HFFc6 (cell line): ENCODE measurements around the gene NPAS3. TPM values are rescaled to one million over a fixed set of nuclear protein-coding genes. Genes with fewer than 3 reads are reported as not detected.
A peak's percentile ranks its signal among the peaks of the same experiment; 100 is the strongest.

Experiments used
- DNase-seq: peaks from one replicate; pipeline ENCODE4 v3.0.0-alpha.2; 2018
- H3K27ac Mint-ChIP-seq: 2 replicates; pipeline ENCODE4 v1.8.0; 2020; ENCODE audit warnings: mild to moderate bottlenecking, mixed read lengths
- H3K27me3 Mint-ChIP-seq: 2 replicates; pipeline ENCODE4 v1.8.0; 2021; ENCODE audit warnings: mild to moderate bottlenecking, moderate library complexity, mixed read lengths; ENCODE audit not compliant: insufficient read depth
- H3K36me3 Mint-ChIP-seq: 2 replicates; pipeline ENCODE4 v1.8.0; 2021; ENCODE audit warnings: low read depth, mixed read lengths
- H3K4me1 Mint-ChIP-seq: 2 replicates; pipeline ENCODE4 v1.8.0; 2020; ENCODE audit warnings: low read depth, mixed read lengths
- H3K4me3 Mint-ChIP-seq: 2 replicates; pipeline ENCODE4 v1.8.0; 2020; ENCODE audit warnings: mild to moderate bottlenecking, moderate library complexity, mixed read lengths
- H3K9me3 Mint-ChIP-seq: 2 replicates; pipeline ENCODE4 v1.8.0; 2020; ENCODE audit warnings: mild to moderate bottlenecking, mixed read lengths
- total RNA-seq, 6 experiments: library from RNA; stranded (reverse); fragmentation: NEBNext Ultra II Directional; extraction: Animal tissue kit (Norgen Biotek cat#: 25700); gene quantifications; 2 replicates in 1 of 6; 3 replicates in 5 of 6; pipeline ENCODE4 v1.2.3, GENCODE V29; 2021
- TF ChIP-seq, protein P1 (sequence below): fragments of 200-600 bp; sonication (generic); IDR thresholded peaks from 2 replicates; pipeline ENCODE4 v1.5.0; 2021; ENCODE audit warnings: antibody characterized with exemption, mild to moderate bottlenecking

The NPAS3 gene
- total RNA-seq, 6 experiments from 2014 or later = not detected

DNA sequence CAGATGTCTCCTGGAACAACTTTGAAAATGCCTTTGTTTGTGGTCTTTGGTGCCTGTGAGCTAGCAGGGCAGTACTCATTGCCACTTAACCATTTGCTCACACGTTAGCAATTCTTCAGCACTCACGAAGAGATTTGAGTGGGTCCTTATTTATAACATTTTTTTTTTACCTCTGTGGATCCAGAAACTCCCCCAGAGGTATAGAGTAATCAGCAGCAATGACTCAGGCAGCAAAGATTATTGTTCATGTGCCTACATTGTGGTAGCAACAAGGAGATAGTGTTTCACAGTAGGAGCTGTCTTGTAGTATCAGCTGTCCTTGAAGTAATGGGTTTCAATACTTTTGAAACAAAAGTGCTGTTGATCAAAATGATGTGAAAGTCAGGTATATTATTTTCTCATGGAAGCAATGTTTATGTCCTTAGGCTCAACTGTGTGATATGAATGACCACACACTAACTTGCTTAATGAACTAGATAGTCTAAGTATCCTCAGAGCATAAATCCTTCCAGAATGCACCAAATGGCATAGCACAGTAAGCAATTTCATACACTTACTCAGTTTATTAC, 708.1 kb downstream of the NPAS3 start:
- peak; percentile 66 for DNase-seq
- no peaks in the 10 kb centered on the region; the same call in 1 of the 2 replicates for H3K9me3 Mint-ChIP-seq
- no peak overlapping the region; the same call in 1 of the 2 replicates for H3K4me3 Mint-ChIP-seq
- peaks cover 4% of the 10 kb centered on the region; the same call in 1 of the 2 replicates for H3K36me3 Mint-ChIP-seq
- no peaks in the 10 kb centered on the region for H3K27me3 Mint-ChIP-seq
- TF ChIP-seq, protein P1, sequence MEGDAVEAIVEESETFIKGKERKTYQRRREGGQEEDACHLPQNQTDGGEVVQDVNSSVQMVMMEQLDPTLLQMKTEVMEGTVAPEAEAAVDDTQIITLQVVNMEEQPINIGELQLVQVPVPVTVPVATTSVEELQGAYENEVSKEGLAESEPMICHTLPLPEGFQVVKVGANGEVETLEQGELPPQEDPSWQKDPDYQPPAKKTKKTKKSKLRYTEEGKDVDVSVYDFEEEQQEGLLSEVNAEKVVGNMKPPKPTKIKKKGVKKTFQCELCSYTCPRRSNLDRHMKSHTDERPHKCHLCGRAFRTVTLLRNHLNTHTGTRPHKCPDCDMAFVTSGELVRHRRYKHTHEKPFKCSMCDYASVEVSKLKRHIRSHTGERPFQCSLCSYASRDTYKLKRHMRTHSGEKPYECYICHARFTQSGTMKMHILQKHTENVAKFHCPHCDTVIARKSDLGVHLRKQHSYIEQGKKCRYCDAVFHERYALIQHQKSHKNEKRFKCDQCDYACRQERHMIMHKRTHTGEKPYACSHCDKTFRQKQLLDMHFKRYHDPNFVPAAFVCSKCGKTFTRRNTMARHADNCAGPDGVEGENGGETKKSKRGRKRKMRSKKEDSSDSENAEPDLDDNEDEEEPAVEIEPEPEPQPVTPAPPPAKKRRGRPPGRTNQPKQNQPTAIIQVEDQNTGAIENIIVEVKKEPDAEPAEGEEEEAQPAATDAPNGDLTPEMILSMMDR = no peak
- peaks cover 40% of the 10 kb centered on the region; the same call in 1 of the 2 replicates for H3K4me1 Mint-ChIP-seq
- H3K27ac Mint-ChIP-seq = peak overlapping the region; percentile 78; the same call in 1 of the 2 replicates

DNA sequence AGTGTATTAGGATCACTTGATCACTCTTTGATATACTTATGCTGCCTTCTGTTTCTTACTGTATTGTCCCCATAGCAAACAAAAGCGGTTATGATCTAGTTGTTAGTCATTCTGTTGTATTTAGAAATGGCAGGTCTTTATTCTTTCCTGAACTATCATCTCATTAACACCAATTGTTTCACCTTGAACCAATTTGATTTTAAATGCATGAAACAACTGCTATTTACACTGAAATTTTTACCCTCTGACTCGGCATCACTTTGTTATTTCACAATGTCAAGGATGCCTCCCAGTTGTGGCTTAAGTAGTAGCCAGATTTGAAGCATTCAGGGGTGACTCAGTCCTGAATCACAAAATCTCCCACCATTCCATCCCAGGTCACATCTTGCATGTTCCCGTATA, 708.7 kb downstream of the NPAS3 start:
- H3K4me3 Mint-ChIP-seq = peak overlapping the region; percentile 14; the same call in 1 of the 2 replicates
- no peaks in the 10 kb centered on the region for H3K27me3 Mint-ChIP-seq
- H3K27ac Mint-ChIP-seq = peak overlapping the region; percentile 78; the same call in 1 of the 2 replicates
- H3K36me3 Mint-ChIP-seq = peaks cover 4% of the 10 kb centered on the region; the same call in 1 of the 2 replicates
- H3K9me3 Mint-ChIP-seq = no peaks in the 10 kb centered on the region; the same call in 1 of the 2 replicates
- peaks cover 40% of the 10 kb centered on the region; the same call in 1 of the 2 replicates for H3K4me1 Mint-ChIP-seq
- TF ChIP-seq, protein P1 = no peak
- DNase-seq = peak; percentile 93

DNA sequence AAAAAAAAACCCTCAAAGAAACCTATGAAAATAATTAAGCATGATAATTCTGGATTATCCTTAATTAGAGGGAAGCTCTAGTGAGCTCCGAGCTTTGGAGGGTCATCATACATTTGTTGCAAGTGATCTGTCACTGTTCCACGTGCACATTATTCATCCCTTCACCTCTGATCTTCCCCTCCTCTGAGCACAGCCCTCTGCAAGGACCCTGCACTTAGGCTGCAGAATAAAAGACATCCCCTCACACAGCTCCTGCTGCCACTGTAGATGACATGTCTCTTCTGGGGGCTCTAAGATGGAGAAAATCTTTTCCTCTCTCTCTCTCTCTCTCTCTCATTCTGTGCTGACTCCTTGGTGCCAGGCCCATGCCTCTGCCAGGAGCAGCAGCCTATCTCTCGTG, 711.8 kb downstream of the NPAS3 start:
- Mint-ChIP-seq H3K27me3 (no peaks in the 10 kb centered on the region), H3K4me1 (peaks cover 44% of the 10 kb centered on the region; the same call in 1 of the 2 replicates), H3K4me3 (no peak overlapping the region), H3K27ac (no peak overlapping the region), H3K9me3 (no peaks in the 10 kb centered on the region; the same call in 1 of the 2 replicates), H3K36me3 (peaks cover 4% of the 10 kb centered on the region; the same call in 1 of the 2 replicates)
- TF ChIP-seq, protein P1 = no peak
- no peak for DNase-seq

DNA sequence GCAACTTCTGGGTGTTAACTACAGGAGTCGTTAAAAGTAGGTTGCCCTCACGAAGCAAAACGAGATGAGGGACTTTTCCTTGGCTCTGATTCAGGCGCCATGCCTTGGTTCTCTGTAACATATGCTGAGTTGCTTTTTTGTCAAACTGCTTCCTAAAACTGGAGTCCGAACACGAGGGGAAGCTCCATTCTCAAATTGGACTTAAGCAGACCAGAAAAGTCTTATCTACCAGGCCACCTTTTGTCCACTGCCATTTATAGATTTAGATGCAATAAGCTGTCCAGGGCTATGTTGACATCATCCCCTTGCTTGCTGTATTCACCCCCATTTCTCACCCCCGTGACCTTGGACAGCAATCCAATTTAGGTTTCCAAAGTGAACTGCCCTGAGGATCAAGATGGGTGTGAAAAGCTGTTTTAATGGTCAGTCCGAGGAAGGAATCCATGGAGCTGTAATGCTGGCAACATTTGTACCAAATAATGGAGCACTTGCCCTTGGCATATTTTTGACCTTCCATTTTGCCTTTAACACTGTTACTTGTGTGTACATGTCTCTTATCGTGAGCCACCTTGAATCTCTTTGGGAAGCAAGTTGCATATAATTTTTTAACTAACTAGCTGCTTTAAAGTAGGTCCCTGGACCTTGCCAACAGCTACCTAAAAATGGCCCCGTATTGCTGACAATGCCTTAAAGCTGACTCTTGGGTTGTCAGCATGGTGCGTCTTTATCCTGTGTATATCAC, 714.1 kb downstream of the NPAS3 start:
- TF ChIP-seq, protein P1 = no peak
- Mint-ChIP-seq H3K27me3 (no peaks in the 10 kb centered on the region), H3K9me3 (no peaks in the 10 kb centered on the region; the same call in 1 of the 2 replicates)

DNA sequence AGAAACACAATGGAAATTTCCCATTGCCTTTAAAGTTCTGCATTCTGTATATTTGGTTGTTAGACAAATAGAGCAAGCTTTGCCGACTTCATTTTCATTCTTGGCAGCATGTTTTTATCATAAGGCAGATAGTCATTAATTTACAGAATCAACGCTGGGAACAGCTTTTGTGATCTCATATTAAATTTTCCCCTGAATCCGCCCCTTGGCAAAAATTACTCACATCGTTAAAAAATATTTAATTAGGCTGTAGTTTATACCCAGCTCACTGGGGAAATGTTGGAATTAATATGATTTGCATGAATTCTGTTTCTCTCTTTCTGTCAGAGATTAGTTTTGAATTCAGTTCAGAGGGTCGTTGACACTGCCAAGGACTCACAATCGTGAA, 714.6 kb downstream of the NPAS3 start:
- H3K9me3 Mint-ChIP-seq = no peaks in the 10 kb centered on the region; the same call in 1 of the 2 replicates
- no peak for DNase-seq
- no peak overlapping the region for H3K4me3 Mint-ChIP-seq
- peaks cover 4% of the 10 kb centered on the region; the same call in 1 of the 2 replicates for H3K36me3 Mint-ChIP-seq
- TF ChIP-seq, protein P1 = no peak
- H3K27me3 Mint-ChIP-seq = no peaks in the 10 kb centered on the region
- no peak overlapping the region for H3K27ac Mint-ChIP-seq
- H3K4me1 Mint-ChIP-seq = peaks cover 23% of the 10 kb centered on the region; the same call in 1 of the 2 replicates

More for the DNA sequence above, 714.1 kb downstream of the NPAS3 start:
- H3K4me1 Mint-ChIP-seq = peaks cover 29% of the 10 kb centered on the region; the same call in 1 of the 2 replicates
- H3K4me3 Mint-ChIP-seq = no peak overlapping the region
- no peak for DNase-seq
- peaks cover 4% of the 10 kb centered on the region; the same call in 1 of the 2 replicates for H3K36me3 Mint-ChIP-seq
- no peak overlapping the region for H3K27ac Mint-ChIP-seq
